HUES48 (cell line): ENCODE data around the gene TMEM229B.

Experiments used
- H3K27ac ChIP-seq: one replicate; pipeline ENCODE4 v1.7.0; 2013; ENCODE audit warnings: low read depth, low read length, inconsistent platforms
- H3K27me3 ChIP-seq: 2 replicates; pipeline ENCODE4 v1.6.1; 2013; ENCODE audit warnings: mild to moderate bottlenecking, low read length; ENCODE audit not compliant: control insufficient read depth, insufficient read depth
- H3K36me3 ChIP-seq: 2 replicates; pipeline ENCODE4 v1.6.1; 2013; ENCODE audit warnings: low read length; ENCODE audit not compliant: control insufficient read depth, insufficient read depth
- H3K4me1 ChIP-seq: 2 replicates; pipeline ENCODE4 v1.6.1; 2013; ENCODE audit warnings: mild to moderate bottlenecking, low read length; ENCODE audit not compliant: control insufficient read depth, insufficient read depth
- H3K4me3 ChIP-seq: 2 replicates; pipeline ENCODE4 v1.5.1; 2013; ENCODE audit warnings: mild to moderate bottlenecking, low read depth, low read length
- H3K9ac ChIP-seq: 2 replicates; pipeline ENCODE4 v1.6.1; 2013; ENCODE audit warnings: mild to moderate bottlenecking, low read depth, low read length, moderate library complexity
- H3K9me3 ChIP-seq: 2 replicates; pipeline ENCODE4 v1.6.1; 2013; ENCODE audit warnings: low read length; ENCODE audit not compliant: control insufficient read depth, insufficient read depth

Gene TMEM229B

GRCh38 chr14:67487937-67488893 lies at the start of gene TMEM229B:
Gene TMEM229B, minus strand, starts transcription at chr14:67488721. Its CDS starts 14,798 bp downstream, at chr14:67473923.
- Histone ChIP-seq H3K4me3 (no peak within 1 kb of the TSS), H3K9ac (no peak within 1 kb of the TSS), H3K9me3 (peaks cover 8% of the 10 kb centered on the region), H3K36me3 (no peaks in the 10 kb centered on the region), H3K27me3 (no peaks in the 10 kb centered on the region), H3K27ac (no peak within 1 kb of the TSS), H3K4me1 (peaks cover 13% of the 10 kb centered on the region)

DNA sequence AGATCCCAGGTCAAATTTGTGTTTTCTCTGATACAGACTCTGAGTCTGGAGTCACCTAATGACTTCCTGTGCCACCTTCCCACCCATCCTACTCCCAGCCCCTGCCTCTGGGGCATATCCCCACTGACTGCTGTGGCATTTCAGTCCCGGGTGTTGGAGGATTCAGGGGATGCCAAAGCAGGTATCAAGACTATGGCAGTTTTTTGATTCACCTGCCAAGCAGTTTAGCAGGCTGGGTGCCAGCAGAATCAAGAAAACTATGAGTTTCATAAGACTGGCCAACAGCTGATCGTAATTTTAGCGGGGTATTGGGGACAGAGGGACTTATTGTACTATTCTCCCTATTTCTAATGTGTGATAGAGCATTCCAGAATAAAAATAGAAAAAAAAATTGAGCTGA lies 49.2 kb upstream of the TMEM229B start:
- H3K4me3 ChIP-seq, result no peak overlapping the region
- peaks cover 2% of the 10 kb centered on the region; the same call in 1 of the 2 replicates for H3K27me3 ChIP-seq
- H3K9ac ChIP-seq, result no peak overlapping the region
- no peaks in the 10 kb centered on the region for H3K36me3 ChIP-seq
- H3K4me1 ChIP-seq, result peaks cover 30% of the 10 kb centered on the region
- no peak overlapping the region for H3K27ac ChIP-seq
- no peaks in the 10 kb centered on the region for H3K9me3 ChIP-seq

DNA sequence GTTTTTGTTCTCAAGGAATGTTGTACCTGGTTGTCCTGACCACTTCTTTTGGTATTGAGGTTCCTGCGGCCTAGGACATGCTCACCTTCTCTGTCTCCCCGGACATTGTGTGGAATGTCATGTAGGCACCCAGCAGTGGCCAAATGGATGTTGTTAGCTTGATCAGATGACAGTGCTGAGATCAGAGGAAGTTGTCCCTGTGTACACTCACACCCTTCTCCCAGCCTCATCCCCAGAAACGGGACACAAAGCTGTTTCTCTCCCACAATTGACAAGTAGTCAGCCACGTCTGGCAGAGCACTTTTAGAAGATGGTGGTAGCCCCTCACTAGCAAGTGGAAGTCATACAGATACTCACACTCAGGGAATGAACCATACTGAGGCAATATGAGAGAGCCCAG lies 47.6 kb upstream of the TMEM229B start:
- Histone ChIP-seq H3K36me3 (no peaks in the 10 kb centered on the region), H3K9me3 (no peaks in the 10 kb centered on the region), H3K9ac (no peak overlapping the region), H3K27me3 (peaks cover 10% of the 10 kb centered on the region; the same call in 1 of the 2 replicates), H3K4me1 (peaks cover 19% of the 10 kb centered on the region), H3K4me3 (no peak overlapping the region), H3K27ac (no peak overlapping the region)

- peaks cover 10% of the 10 kb centered on the region; the same call in 1 of the 2 replicates for H3K27me3 ChIP-seq
- peak overlapping the region; percentile 62 for H3K27ac ChIP-seq
- peaks cover 6% of the 10 kb centered on the region for H3K4me1 ChIP-seq
- H3K36me3 ChIP-seq, result no peaks in the 10 kb centered on the region
- H3K9ac ChIP-seq, result peak overlapping the region; percentile 80
- H3K4me3 ChIP-seq, result peak overlapping the region; percentile 80
- no peaks in the 10 kb centered on the region for H3K9me3 ChIP-seq
Observed at GRCh38 chr14:67533754-67534085, 45.2 kb upstream of the TMEM229B start.

DNA sequence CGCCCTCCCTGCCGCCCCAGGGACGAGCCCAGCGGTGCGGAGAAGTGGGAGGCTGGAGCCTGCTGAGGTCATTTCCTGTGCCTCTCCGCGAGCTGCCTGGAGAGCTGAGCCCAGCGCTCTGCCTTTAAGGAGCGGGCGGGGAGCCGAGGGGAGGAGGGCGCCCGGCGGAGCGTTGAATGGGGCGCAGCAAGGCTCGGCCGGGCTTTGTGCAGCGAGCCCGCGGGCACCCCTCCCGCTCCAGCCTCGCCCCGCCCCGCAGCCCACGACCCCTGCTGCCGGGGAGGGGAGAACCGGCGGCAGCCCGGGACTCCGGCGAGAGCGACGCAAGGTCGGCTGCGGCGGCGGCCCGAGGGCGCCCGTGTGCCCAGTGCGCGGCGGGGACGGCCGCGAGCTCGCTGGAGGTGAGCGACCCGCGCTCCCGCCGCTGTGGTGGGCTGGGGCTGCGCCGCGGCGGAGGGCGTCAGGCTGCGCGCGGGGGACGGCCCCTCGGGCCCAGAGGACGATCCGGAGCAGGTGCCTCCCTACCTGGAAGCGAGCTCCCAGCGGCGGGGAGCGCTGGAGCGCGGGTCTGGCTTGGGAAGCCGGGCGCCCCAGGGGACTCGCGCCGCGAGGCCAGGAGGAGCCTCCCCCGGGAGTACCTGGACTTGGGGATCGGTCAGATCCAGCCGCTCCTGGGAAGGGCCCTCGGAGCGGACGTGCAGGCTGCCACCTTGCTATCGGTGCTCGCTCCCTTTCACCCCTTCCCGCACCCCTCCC lies 44.7 kb upstream of the TMEM229B start, which contains the start of gene PLEKHH1:
TSS of gene PLEKHH1 (plus strand) at position 293 of the 756 bp plus-strand sequence. CDS start 8,578 bp downstream, outside the sequence.
- H3K4me1 ChIP-seq, result peaks cover 6% of the 10 kb centered on the region
- no peaks in the 10 kb centered on the region for H3K9me3 ChIP-seq
- no peaks in the 10 kb centered on the region for H3K36me3 ChIP-seq
- peak within 1 kb of the TSS; percentile 80 for H3K9ac ChIP-seq
- peaks cover 10% of the 10 kb centered on the region; the same call in 1 of the 2 replicates for H3K27me3 ChIP-seq
- H3K4me3 ChIP-seq, result peak within 1 kb of the TSS; percentile 80
- H3K27ac ChIP-seq, result peak within 1 kb of the TSS; percentile 62

DNA sequence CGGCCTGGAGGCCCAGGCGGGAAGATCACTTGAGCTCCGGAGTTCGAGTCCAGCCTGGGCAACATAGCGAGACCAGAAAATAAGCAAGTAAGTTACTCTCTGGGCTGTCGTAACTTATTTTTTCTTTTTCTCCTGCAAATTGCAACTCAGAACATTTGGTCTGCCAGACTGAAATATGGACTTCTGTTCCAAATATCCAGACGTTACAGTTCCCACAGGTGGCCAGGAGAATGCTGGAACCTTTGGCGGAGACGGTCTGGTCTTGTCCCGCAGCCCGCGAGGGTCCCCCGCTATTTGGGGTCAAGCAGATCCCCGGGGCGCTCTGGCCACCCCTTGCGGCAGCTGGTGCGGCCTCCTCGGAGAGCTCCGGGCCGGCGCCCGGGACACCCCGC lies 44.1 kb upstream of the TMEM229B start:
- H3K27me3 ChIP-seq, result peaks cover 10% of the 10 kb centered on the region; the same call in 1 of the 2 replicates
- peak overlapping the region; percentile 62 for H3K27ac ChIP-seq
- peak overlapping the region; percentile 80 for H3K4me3 ChIP-seq
- no peaks in the 10 kb centered on the region for H3K36me3 ChIP-seq
- peak overlapping the region; percentile 80 for H3K9ac ChIP-seq
- no peaks in the 10 kb centered on the region for H3K9me3 ChIP-seq
- peaks cover 6% of the 10 kb centered on the region for H3K4me1 ChIP-seq

DNA sequence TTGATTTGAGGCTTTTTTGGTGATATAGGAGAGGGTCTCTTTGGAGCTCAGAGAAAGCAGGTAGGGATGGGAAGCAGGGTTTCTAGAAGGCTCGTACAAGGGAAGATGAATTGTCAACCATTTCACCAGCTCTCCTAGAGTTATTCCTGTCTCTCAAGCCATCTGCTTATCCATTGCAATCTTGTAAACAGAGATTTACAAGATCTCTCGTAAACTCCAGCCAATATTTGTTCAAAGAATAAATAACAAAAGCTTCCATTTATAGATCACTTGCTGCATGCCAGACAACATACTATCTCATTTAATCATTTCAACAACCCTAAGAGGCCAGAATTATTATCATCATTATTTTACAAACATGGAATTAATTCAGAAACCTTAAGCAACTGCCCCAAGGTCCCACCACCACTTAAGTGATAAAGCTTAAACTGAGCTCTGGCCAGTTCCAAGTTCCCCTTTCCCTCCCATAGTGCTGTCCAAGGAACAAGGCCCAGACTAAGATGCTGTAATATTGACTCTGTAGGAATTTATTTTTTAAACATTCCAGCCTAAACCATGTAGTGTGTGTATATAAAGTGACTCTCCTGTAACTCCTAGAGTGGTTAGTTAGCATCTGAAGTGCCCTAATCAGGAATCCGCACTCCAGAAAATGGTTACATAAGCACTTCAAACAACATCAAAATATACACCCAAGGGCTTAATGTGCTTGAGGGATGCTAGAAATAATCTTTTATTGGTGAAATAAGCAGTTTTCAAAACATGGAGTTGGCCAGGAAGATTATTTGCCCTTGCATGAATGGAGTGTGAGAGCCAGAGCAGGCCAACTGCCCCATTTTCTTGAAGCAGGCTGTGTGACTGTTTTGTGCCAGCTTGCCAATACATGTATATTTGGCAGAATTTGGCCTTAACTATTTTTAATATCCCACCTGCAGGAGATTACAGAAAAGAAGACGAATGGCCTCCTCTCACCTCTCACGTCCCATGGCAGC lies 41.7 kb upstream of the TMEM229B start:
- no peak overlapping the region for H3K4me3 ChIP-seq
- H3K36me3 ChIP-seq, result no peaks in the 10 kb centered on the region
- H3K9me3 ChIP-seq, result no peaks in the 10 kb centered on the region
- H3K4me1 ChIP-seq, result peaks cover 6% of the 10 kb centered on the region
- peaks cover 10% of the 10 kb centered on the region; the same call in 1 of the 2 replicates for H3K27me3 ChIP-seq
- no peak overlapping the region for H3K9ac ChIP-seq
- no peak overlapping the region for H3K27ac ChIP-seq

GRCh38 chr14:67528276-67528675 lies 39.8 kb upstream of the TMEM229B start:
- H3K4me1 ChIP-seq, result peaks cover 3% of the 10 kb centered on the region; the same call in 1 of the 2 replicates
- H3K36me3 ChIP-seq, result no peaks in the 10 kb centered on the region
- no peaks in the 10 kb centered on the region for H3K9me3 ChIP-seq
- no peak overlapping the region for H3K27ac ChIP-seq
- H3K4me3 ChIP-seq, result no peak overlapping the region
- H3K27me3 ChIP-seq, result peaks cover 8% of the 10 kb centered on the region; the same call in 1 of the 2 replicates
- no peak overlapping the region for H3K9ac ChIP-seq

DNA sequence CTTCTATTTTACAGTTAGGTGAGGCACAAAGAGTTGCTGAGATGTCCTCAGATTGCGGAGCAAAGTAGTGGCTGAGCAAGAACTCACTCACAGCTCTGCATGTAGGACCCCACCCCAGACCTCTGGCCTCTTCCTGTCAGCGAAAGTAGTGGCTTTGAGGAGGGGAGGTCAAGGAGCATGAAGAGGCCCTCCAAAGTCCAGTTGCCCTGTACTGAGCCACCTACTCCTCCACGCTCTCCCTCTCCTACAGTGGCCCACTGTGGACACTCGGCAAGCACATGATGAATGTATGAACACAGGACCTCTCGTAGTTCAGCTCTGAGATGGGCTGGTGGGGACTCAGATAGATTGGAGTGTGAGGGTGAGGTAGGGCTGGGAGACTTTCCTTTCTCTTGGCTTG lies 39.2 kb upstream of the TMEM229B start:
- Histone ChIP-seq H3K4me3 (no peak overlapping the region), H3K36me3 (no peaks in the 10 kb centered on the region), H3K27ac (no peak overlapping the region), H3K4me1 (peaks cover 3% of the 10 kb centered on the region; the same call in 1 of the 2 replicates), H3K9me3 (no peaks in the 10 kb centered on the region), H3K9ac (no peak overlapping the region), H3K27me3 (peaks cover 8% of the 10 kb centered on the region; the same call in 1 of the 2 replicates)
